ENCODE measurements around the gene GAL3ST1. TPM values are rescaled to one million over a fixed set of nuclear protein-coding genes. Genes with fewer than 3 reads are reported as not detected.
A peak's percentile ranks its signal among the peaks of the same experiment; 100 is the strongest.

The GAL3ST1 gene
- total RNA-seq, 1 donor from 2014 or later, result 2.5 TPM

DNA sequence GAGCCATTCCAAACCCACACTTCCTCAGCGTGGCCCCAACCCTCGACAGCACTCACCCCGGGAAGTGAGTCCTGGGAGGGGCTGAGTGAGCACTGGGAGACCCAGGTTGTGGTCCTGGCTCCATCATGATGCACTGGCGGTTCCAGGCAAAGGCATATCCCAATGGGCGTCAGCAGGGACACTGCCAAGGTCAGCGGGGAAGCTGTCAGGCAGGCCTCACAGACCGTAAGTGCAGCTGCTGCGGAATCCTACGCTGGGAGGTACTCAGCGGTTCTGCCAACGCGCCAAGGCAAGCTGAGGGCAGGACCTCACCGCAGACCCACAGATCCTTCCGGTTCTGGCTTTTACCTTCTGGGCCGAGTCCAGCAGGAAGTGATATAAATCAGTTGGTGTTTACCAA lies 1.4 kb upstream of the GAL3ST1 start:
- Histone ChIP-seq H3K9me3 (no peaks in the 10 kb centered on the region), H3K36me3 (peaks cover 57% of the 10 kb centered on the region), H3K27ac (peak overlapping the region; percentile 55), H3K4me3 (no peak overlapping the region), H3K27me3 (no peaks in the 10 kb centered on the region), H3K4me1 (peaks cover 16% of the 10 kb centered on the region)
- intact Hi-C loops (cut with DNase I), result no loop called here
- no peak for ATAC-seq
- TF ChIP-seq, protein P1, sequence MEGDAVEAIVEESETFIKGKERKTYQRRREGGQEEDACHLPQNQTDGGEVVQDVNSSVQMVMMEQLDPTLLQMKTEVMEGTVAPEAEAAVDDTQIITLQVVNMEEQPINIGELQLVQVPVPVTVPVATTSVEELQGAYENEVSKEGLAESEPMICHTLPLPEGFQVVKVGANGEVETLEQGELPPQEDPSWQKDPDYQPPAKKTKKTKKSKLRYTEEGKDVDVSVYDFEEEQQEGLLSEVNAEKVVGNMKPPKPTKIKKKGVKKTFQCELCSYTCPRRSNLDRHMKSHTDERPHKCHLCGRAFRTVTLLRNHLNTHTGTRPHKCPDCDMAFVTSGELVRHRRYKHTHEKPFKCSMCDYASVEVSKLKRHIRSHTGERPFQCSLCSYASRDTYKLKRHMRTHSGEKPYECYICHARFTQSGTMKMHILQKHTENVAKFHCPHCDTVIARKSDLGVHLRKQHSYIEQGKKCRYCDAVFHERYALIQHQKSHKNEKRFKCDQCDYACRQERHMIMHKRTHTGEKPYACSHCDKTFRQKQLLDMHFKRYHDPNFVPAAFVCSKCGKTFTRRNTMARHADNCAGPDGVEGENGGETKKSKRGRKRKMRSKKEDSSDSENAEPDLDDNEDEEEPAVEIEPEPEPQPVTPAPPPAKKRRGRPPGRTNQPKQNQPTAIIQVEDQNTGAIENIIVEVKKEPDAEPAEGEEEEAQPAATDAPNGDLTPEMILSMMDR (IDR thresholded peaks at IDR 0.05), result no peak
- no peak for DNase-seq

DNA sequence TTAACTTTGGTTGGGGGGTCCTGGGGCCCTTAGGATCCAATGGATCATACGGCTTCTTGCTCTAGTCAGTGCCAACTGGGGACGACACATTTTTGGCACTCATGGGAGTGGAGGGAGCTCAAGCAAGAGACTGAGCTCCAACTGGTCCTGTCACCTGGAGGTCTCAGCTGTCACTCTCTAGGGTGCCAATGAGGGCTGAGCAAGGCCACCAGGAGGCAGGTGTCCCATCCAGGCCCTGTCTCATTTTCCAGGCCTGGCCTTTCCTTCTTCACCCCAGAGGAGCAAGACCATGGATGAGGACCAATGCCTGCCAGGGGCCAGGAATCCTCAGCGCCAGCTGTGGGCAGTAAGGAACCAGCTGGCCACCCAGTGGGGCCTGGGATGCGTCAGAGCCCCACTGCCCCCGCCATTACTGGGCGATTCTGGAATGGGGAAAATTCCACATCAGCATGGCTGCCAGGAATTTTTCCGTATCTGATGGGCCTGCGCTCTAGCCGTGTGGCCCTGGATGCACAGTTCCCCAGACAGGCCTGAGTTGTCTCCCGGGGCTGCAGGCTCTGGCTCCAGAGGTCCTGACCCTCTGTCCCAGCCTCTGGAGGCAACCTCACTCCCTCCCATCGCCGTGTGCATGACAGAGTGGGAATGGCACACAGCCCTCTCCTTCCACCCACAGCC lies 669 bp upstream of the GAL3ST1 start:
- Histone ChIP-seq H3K4me1 (peaks cover 16% of the 10 kb centered on the region), H3K36me3 (peaks cover 50% of the 10 kb centered on the region), H3K27ac (peak overlapping the region; percentile 55), H3K4me3 (no peak overlapping the region), H3K9me3 (no peaks in the 10 kb centered on the region), H3K27me3 (no peaks in the 10 kb centered on the region)
- intact Hi-C loops (cut with DNase I), result no loop called here
- TF ChIP-seq, protein P1 (IDR thresholded peaks at IDR 0.05), result no peak
- peak; percentile 46 for ATAC-seq
- no peak for DNase-seq

DNA sequence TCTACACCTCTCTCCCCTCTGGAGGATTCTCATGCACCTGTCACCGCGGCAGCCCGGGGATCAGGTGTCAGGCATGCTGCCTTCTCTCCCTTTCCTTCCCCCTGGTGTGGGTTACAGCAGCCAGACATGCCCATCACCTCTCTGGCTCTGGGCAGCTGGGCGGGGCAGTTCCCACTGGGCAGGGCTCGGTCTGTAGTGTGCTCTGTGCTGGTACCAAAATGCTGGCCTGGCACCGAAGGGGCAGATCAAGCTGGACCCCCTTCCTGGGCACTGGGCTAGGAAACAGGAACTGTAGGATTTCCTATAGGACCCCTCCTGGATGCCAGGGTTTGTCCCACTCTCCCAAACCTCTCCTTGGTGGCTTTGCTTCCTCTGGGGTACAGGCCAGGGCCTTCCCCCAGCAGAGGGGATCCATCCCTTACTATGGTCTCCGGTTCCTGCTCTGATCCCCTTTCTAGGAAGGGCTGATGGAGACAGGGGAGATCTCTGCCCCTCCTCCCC lies 821 bp downstream of the GAL3ST1 start:
- intact Hi-C loops (cut with DNase I), result no loop called here
- peak overlapping the region; percentile 16 for H3K4me3 ChIP-seq
- ATAC-seq (peak; percentile 43), DNase-seq (no peak)
- H3K36me3 ChIP-seq, result peaks cover 35% of the 10 kb centered on the region
- H3K9me3 ChIP-seq, result no peaks in the 10 kb centered on the region
- H3K27me3 ChIP-seq, result no peaks in the 10 kb centered on the region
- peaks cover 16% of the 10 kb centered on the region for H3K4me1 ChIP-seq
- TF ChIP-seq, protein P1 (IDR thresholded peaks at IDR 0.05), result no peak
- peak overlapping the region; percentile 42 for H3K27ac ChIP-seq

DNA sequence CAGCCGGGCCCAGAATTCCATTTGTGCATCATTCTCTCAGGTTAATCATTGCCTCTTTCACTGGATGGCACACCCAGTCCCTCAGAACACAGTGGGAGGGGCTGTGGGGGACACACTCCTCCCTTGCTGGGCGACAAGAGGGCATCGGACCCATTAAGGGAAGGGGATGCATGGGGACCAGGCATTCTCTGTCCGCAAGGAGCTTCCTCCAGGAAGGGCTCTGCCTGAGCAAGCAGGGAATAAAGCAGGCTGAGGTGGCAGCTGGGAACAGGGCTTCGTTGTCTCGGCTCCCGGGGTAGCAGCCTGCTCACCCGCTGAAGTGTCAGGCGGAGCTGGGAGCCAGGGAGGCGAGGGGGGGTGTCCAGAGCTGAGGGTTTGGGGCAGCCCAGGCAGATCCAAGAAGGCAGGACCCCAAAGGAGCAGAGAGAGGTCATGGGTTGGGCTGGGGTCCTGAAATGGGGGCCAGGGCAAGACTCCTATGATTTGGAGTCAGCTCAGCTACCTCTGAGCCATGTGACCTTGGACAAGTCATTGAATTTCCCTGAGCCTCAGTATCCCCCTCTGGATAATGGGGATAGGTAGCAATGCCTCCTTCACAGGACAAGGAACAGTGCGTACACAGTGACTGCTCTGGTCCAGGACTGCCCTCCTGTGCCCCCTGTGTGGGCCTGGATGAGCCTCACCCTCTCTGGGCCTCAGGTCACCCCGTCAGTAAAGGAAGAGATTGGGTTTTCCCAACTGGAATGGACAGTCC lies 1.4 kb downstream of the GAL3ST1 start:
- Histone ChIP-seq H3K4me1 (peaks cover 16% of the 10 kb centered on the region), H3K36me3 (peaks cover 29% of the 10 kb centered on the region), H3K27me3 (no peaks in the 10 kb centered on the region), H3K27ac (no peak overlapping the region), H3K9me3 (no peaks in the 10 kb centered on the region), H3K4me3 (no peak overlapping the region)
- DNase-seq (no peak), ATAC-seq (peak; percentile 36)
- TF ChIP-seq, protein P1 (IDR thresholded peaks at IDR 0.05), result no peak
- intact Hi-C loops (cut with DNase I), result no loop called here

DNA sequence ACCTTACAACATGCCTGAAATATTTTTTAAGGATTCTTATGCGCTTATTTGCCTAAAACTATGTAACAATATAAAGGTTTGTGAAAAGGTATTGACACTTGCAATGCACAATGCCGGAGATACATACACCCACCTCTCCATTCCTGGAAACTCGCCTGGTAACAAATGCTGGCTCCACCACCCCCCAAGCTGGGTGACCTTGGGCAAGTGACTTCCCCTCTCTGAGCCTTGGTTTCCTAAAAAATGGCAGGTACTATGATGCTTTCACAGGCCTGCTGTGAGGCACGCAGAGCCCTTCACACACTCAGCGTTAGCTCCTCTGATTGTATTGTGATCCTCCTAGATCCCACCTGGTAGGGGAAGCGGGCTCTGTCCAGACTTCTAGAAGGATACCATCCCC lies 2.3 kb downstream of the GAL3ST1 start:
- Histone ChIP-seq H3K27me3 (no peaks in the 10 kb centered on the region), H3K4me3 (no peak overlapping the region), H3K27ac (no peak overlapping the region), H3K9me3 (no peaks in the 10 kb centered on the region), H3K4me1 (peaks cover 16% of the 10 kb centered on the region), H3K36me3 (peaks cover 21% of the 10 kb centered on the region)
- TF ChIP-seq, protein P1 (IDR thresholded peaks at IDR 0.05), result no peak
- intact Hi-C loops (cut with DNase I), result no loop called here
- DNase-seq (no peak), ATAC-seq (no peak)

All from upper lobe of right lung (tissue), 1 donor.